ENCODE data around the gene RPL39. TPM values are rescaled to one million over a fixed set of nuclear protein-coding genes. Genes with fewer than 3 reads are reported as not detected.

Gene RPL39
- total RNA-seq, 1 experiment from 2014 or later, result 1,940 TPM

DNA sequence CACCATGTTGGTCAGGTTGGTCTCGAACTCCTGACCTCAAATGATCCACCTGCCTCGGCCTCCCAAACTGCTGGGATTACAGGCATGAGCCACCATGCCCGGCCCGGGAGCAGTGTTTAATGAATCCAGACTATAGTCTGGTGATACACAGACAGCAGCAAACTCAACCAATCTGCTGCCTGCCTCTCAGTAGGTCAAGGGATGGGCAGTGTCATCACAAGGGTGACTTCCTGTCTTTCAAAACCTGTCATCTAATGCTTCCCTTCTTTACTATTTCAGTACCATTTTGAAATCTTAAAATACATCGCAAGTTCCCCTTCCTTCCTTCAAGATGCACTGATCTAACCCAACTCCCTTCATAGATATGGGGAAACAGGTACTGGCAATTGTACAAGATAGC lies 8.4 kb downstream of the RPL39 start:
- Histone ChIP-seq H3K79me2 (ENCODE audit: insufficient read depth, low read length) (peaks cover 34% of the 10 kb centered on the region), H4K20me1 (ENCODE audit: insufficient read depth) (peaks cover 12% of the 10 kb centered on the region; the same call in 1 of the 2 replicates), H3K9ac (ENCODE audit: low read length) (no peak overlapping the region), H3K9me2 (ENCODE audit: insufficient read depth) (no peaks in the 10 kb centered on the region), H3K4me2 (ENCODE audit: low read length) (no peak overlapping the region), H3K4me1 (ENCODE audit: control insufficient read depth in 1 of 2, insufficient read depth in 2 of 2, low read length in 2 of 2) (no peaks in the 10 kb centered on the region), H3K4me3 (replicated peaks in 1 of 2; ENCODE audit: low read depth in 1 of 2, low read length in 2 of 2) (no peak overlapping the region), H2AFZ (ENCODE audit: low read depth, low read length, poor library complexity, severe bottlenecking) (no peak overlapping the region), H3K9me3 (ENCODE audit: control insufficient read depth in 1 of 2, insufficient read depth in 1 of 2, low read depth in 1 of 2, low read length in 2 of 2) (no peaks in the 10 kb centered on the region), H3K27ac (ENCODE audit: low read depth, low read length) (no peak overlapping the region), H3K27me3 (ENCODE audit: insufficient read depth, low read length) (no peaks in the 10 kb centered on the region), H3K36me3 (ENCODE audit: control insufficient read depth in 1 of 2, insufficient read depth in 2 of 2, low read length in 2 of 2) (peaks cover 0 to 27% of the 10 kb centered on the region in 2 experiments; a peak in 3 of 4 replicates)
- RAD21 ChIA-PET (ENCODE audit: low non-redundant PET in 1 of 2, low total read pairs in 2 of 2, uncharacterized antibody in 2 of 2, unreplicated experiment in 2 of 2), result no interaction called here
- BruUV-seq (replicated peaks), result no TSS peak
- POLR2A ChIA-PET, result no interaction called here
- DNase-seq (ENCODE audit: low read depth, low spot score), result no peak
- no peak for ATAC-seq
- intact Hi-C loops (cut with micrococcal nuclease), result no loop called here
- TF ChIP-seq ELF1 (IDR thresholded peaks at IDR 0.05; ENCODE audit: borderline replicate concordance, low read depth) (no peak), JUND (IDR thresholded peaks at IDR 0.05) (no peak), YY1 (IDR thresholded peaks at IDR 0.05; ENCODE audit: extremely low read depth, insufficient replicate concordance, low read depth, low read length) (no peak), TCF7L2 (IDR thresholded peaks at IDR 0.05; ENCODE audit: borderline replicate concordance, extremely low read depth, insufficient read depth, insufficient read length) (no peak), SIN3A (IDR thresholded peaks at IDR 0.05; ENCODE audit: low read depth) (no peak), CTCF (IDR thresholded peaks at IDR 0.05 in 2 of 3, conservative IDR thresholded peaks at IDR 0.05 in 1 of 3; ENCODE audit: borderline replicate concordance in 1 of 3, insufficient read depth in 1 of 3, low read depth in 2 of 3, low read length in 2 of 3) (no peak)
- CTCF ChIA-PET, result no interaction called here

DNA sequence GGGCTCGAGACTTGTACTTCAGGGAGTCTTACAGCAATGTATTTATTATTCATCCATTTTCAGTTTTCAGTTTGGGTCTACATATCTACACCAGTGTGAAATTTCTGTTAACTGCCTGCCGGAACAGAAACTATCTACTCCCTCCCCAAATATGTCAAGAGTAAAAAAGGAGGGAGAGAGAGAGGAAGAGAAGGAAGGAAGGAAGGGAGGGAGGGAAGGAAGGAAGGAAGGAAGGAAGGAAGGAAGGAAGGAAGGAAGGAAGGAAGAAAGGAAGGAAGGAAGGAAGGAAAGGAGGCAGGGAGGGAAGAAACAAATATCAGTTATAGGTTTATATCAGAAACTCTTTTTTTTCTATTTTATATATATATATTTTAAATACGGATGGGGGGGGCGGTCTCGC lies 12.6 kb downstream of the RPL39 start:
- H3K27me3 ChIP-seq (ENCODE audit: insufficient read depth, low read length), result no peaks in the 10 kb centered on the region
- ChIA-PET CTCF (no interaction called here), POLR2A (interaction anchor here (1.2 kb wide), 1 partner anchor 13 kb away, joined by 3 read pairs; the partner anchor contains the start of gene RPL39), RAD21 (ENCODE audit: low non-redundant PET in 1 of 2, low total read pairs in 2 of 2, uncharacterized antibody in 2 of 2, unreplicated experiment in 2 of 2) (no interaction called here)
- BruUV-seq (replicated peaks), result no TSS peak
- TF ChIP-seq EZH2phosphoT487 (IDR thresholded peaks at IDR 0.05; ENCODE audit: borderline replicate concordance) (no peak), CEBPB (IDR thresholded peaks at IDR 0.05; ENCODE audit: low read depth) (no peak), POLR2A (IDR thresholded peaks at IDR 0.05; ENCODE audit: borderline replicate concordance, extremely low read depth, insufficient read depth, insufficient read length) (no peak), SRF (IDR thresholded peaks at IDR 0.05; ENCODE audit: low read depth) (no peak), EGR1 (IDR thresholded peaks at IDR 0.05; ENCODE audit: low read depth) (no peak), POLR2AphosphoS5 (IDR thresholded peaks at IDR 0.05; ENCODE audit: low read depth, low read length) (no peak), SP1 (IDR thresholded peaks at IDR 0.05; ENCODE audit: low read depth) (no peak), JUND (IDR thresholded peaks at IDR 0.05) (no peak), CTCF (IDR thresholded peaks at IDR 0.05 in 2 of 3, conservative IDR thresholded peaks at IDR 0.05 in 1 of 3; ENCODE audit: borderline replicate concordance in 1 of 3, insufficient read depth in 1 of 3, low read depth in 2 of 3, low read length in 2 of 3) (no peak), TCF7L2 (IDR thresholded peaks at IDR 0.05; ENCODE audit: borderline replicate concordance, extremely low read depth, insufficient read depth, insufficient read length) (no peak), MAX (IDR thresholded peaks at IDR 0.05) (no peak), EZH2 (IDR thresholded peaks at IDR 0.05) (no peak), RAD21 (IDR thresholded peaks at IDR 0.05; ENCODE audit: low read depth) (no peak)
- peaks cover 0 to 1% of the 10 kb centered on the region in 2 experiments; a peak in 2 of 4 replicates for H3K36me3 ChIP-seq (ENCODE audit: control insufficient read depth in 1 of 2, insufficient read depth in 2 of 2, low read length in 2 of 2)
- 0 out of 4 replicates have a peak, but pooled peaks cover 0 to 3% of the 10 kb centered on the region in 2 experiments for H3K4me1 ChIP-seq (ENCODE audit: control insufficient read depth in 1 of 2, insufficient read depth in 2 of 2, low read length in 2 of 2)
- no peak overlapping the region for H2AFZ ChIP-seq (ENCODE audit: low read depth, low read length, poor library complexity, severe bottlenecking)
- no peak overlapping the region for H3K4me2 ChIP-seq (ENCODE audit: low read length)
- ATAC-seq (no peak), DNase-seq (ENCODE audit: low read depth, low spot score) (no peak)
- H3K27ac ChIP-seq (ENCODE audit: low read depth, low read length), result no peak overlapping the region
- no peaks in the 10 kb centered on the region for H3K9me2 ChIP-seq (ENCODE audit: insufficient read depth)
- no peaks in the 10 kb centered on the region for H4K20me1 ChIP-seq (ENCODE audit: insufficient read depth)
- intact Hi-C loops (cut with micrococcal nuclease), result no loop called here
- H3K9me3 ChIP-seq (ENCODE audit: control insufficient read depth in 1 of 2, insufficient read depth in 1 of 2, low read depth in 1 of 2, low read length in 2 of 2), result no peaks in the 10 kb centered on the region
- no peak overlapping the region for H3K4me3 ChIP-seq (replicated peaks in 1 of 2; ENCODE audit: low read depth in 1 of 2, low read length in 2 of 2)
- no peaks in the 10 kb centered on the region for H3K79me2 ChIP-seq (ENCODE audit: insufficient read depth, low read length)
- H3K9ac ChIP-seq (ENCODE audit: low read length), result no peak overlapping the region
